KOPT-K1 (cell line): ENCODE results near the gene BBS2.
"Not testable (repeated sequence)": the region's sequence is repeated elsewhere in the genome, so short reads cannot be mapped to it uniquely, and the experiment has no call there.

Experiments used
- H3K27ac ChIP-seq: fragments of 200-600 bp; sonication (generic); 2 replicates; pipeline ENCODE4 v1.5.1; 2016; ENCODE audit warnings: antibody characterized with exemption, mild to moderate bottlenecking, low read depth, low read length; ENCODE audit not compliant: poor library complexity, severe bottlenecking
- H3K36me3 ChIP-seq: fragments of 200-600 bp; sonication (generic); 2 replicates; pipeline ENCODE4 v1.5.1; 2017; ENCODE audit warnings: antibody characterized with exemption, mild to moderate bottlenecking, low read length, moderate library complexity; ENCODE audit not compliant: insufficient read depth
- H3K9me3 ChIP-seq: fragments of 200-600 bp; sonication (generic); 2 replicates; pipeline ENCODE4 v1.5.1; 2017; ENCODE audit warnings: antibody characterized with exemption, low read length, mild to moderate bottlenecking; ENCODE audit not compliant: insufficient read depth, poor library complexity, severe bottlenecking

The BBS2 gene

GRCh38 chr16:56505181-56505580, 14.6 kb downstream of the BBS2 start:
- Histone ChIP-seq H3K9me3 (no peaks in the 10 kb centered on the region), H3K36me3 (peaks cover 52% of the 10 kb centered on the region), H3K27ac (no peak overlapping the region)

GRCh38 chr16:56493815-56494214, 26.0 kb downstream of the BBS2 start:
- H3K9me3 ChIP-seq: no peaks in the 10 kb centered on the region
- peaks cover 22% of the 10 kb centered on the region for H3K36me3 ChIP-seq
- H3K27ac ChIP-seq: no peak overlapping the region

- Histone ChIP-seq H3K9me3 (no peaks in the 10 kb centered on the region), H3K27ac (no peak overlapping the region), H3K36me3 (peaks cover 15% of the 10 kb centered on the region)
These were observed 26.7 kb downstream of the BBS2 start for GRCh38 chr16:56493126-56493525.

- H3K27ac ChIP-seq: no peak overlapping the region
- H3K36me3 ChIP-seq: peaks cover 6% of the 10 kb centered on the region
These were observed 28.1 kb downstream of the BBS2 start for GRCh38 chr16:56491657-56492261.

GRCh38 chr16:56488868-56489267, 31.0 kb downstream of the BBS2 start:
- H3K9me3 ChIP-seq, H3K27ac ChIP-seq: not testable (repeated sequence)
- H3K36me3 ChIP-seq: peaks cover 16% of the 10 kb centered on the region

More at GRCh38 chr16:56491657-56492261, 28.1 kb downstream of the BBS2 start:
- H3K9me3 ChIP-seq: no peaks in the 10 kb centered on the region

GRCh38 chr16:56488035-56488434, 31.8 kb downstream of the BBS2 start:
- Histone ChIP-seq H3K27ac (no peak overlapping the region), H3K9me3 (no peaks in the 10 kb centered on the region), H3K36me3 (peaks cover 20% of the 10 kb centered on the region)

- H3K27ac ChIP-seq: no peak overlapping the region
- no peaks in the 10 kb centered on the region for H3K9me3 ChIP-seq
- peaks cover 52% of the 10 kb centered on the region for H3K36me3 ChIP-seq
These were observed 36.4 kb downstream of the BBS2 start for GRCh38 chr16:56483394-56483793.

GRCh38 chr16:56482683-56483236, 37.1 kb downstream of the BBS2 start:
- H3K36me3 ChIP-seq: peaks cover 59% of the 10 kb centered on the region
- H3K27ac ChIP-seq: no peak overlapping the region

GRCh38 chr16:56481468-56482122, 38.2 kb downstream of the BBS2 start:
- Histone ChIP-seq H3K27ac (no peak overlapping the region), H3K36me3 (peaks cover 70% of the 10 kb centered on the region), H3K9me3 (no peaks in the 10 kb centered on the region)

More at GRCh38 chr16:56482683-56483236, 37.1 kb downstream of the BBS2 start:
- H3K9me3 ChIP-seq: no peaks in the 10 kb centered on the region

GRCh38 chr16:56480776-56481467, 38.9 kb downstream of the BBS2 start:
- Histone ChIP-seq H3K36me3 (peaks cover 76% of the 10 kb centered on the region), H3K9me3 (no peaks in the 10 kb centered on the region), H3K27ac (no peak overlapping the region)

GRCh38 chr16:56479469-56479868, 40.4 kb downstream of the BBS2 start:
- no peaks in the 10 kb centered on the region for H3K9me3 ChIP-seq
- H3K36me3 ChIP-seq: peaks cover 82% of the 10 kb centered on the region
- no peak overlapping the region for H3K27ac ChIP-seq

GRCh38 chr16:56478281-56479049, 41.4 kb downstream of the BBS2 start:
- no peaks in the 10 kb centered on the region for H3K9me3 ChIP-seq
- H3K27ac ChIP-seq: no peak overlapping the region
- peaks cover 86% of the 10 kb centered on the region for H3K36me3 ChIP-seq

GRCh38 chr16:56477096-56477878, 42.5 kb downstream of the BBS2 start:
- H3K36me3 ChIP-seq: peaks cover 86% of the 10 kb centered on the region
- H3K27ac ChIP-seq: no peak overlapping the region
- H3K9me3 ChIP-seq: no peaks in the 10 kb centered on the region

GRCh38 chr16:56475201-56475600, 44.6 kb downstream of the BBS2 start:
- no peak overlapping the region for H3K27ac ChIP-seq
- no peaks in the 10 kb centered on the region for H3K9me3 ChIP-seq
- peaks cover 99% of the 10 kb centered on the region for H3K36me3 ChIP-seq
